ENCODE data around the gene TRPM4.

Gene TRPM4

GRCh38 chr19:49210901-49211451, 53.4 kb downstream of the TRPM4 start:
- no peaks in the 10 kb centered on the region for H3K9me3 ChIP-seq (ENCODE audit: insufficient read depth, low read length)
- no peak for TF ChIP-seq EZH2phosphoT487 (conservative IDR thresholded peaks at IDR 0.05; ENCODE audit: low read length)
- TF ChIP-seq CTCF (IDR thresholded peaks at IDR 0.05; ENCODE audit: insufficient read depth, low read length, poor library complexity, severe bottlenecking) = no peak
- no peaks in the 10 kb centered on the region for H4K20me1 ChIP-seq (ENCODE audit: low read depth, low read length)
- H3K36me3 ChIP-seq (ENCODE audit: low read length) = no peaks in the 10 kb centered on the region
- no peak overlapping the region for H3K9ac ChIP-seq (ENCODE audit: low read length)
- no peak overlapping the region for H3K27ac ChIP-seq (ENCODE audit: low read depth, low read length)
- no peak overlapping the region for H3K4me3 ChIP-seq (ENCODE audit: insufficient read depth, low read length, poor library complexity, severe bottlenecking)
- no peak overlapping the region for H3K4me2 ChIP-seq (ENCODE audit: low read depth, low read length, poor library complexity, severe bottlenecking)
- H3K27me3 ChIP-seq (ENCODE audit: low read length) = no peaks in the 10 kb centered on the region
- peaks cover 6% of the 10 kb centered on the region; the same call in 1 of the 2 replicates for H3F3A ChIP-seq (ENCODE audit: insufficient read depth)
- no peaks in the 10 kb centered on the region for H3K79me2 ChIP-seq (ENCODE audit: insufficient read depth, low read length)
- no peak overlapping the region for H2AFZ ChIP-seq (ENCODE audit: low read depth, low read length, severe bottlenecking)
- no peaks in the 10 kb centered on the region for H3K9me2 ChIP-seq (replicated peaks; ENCODE audit: insufficient read depth, low read length)

GRCh38 chr19:49212016-49212701, 54.6 kb downstream of the TRPM4 start:
- no peak for TF ChIP-seq CTCF (IDR thresholded peaks at IDR 0.05; ENCODE audit: insufficient read depth, low read length, poor library complexity, severe bottlenecking)
- TF ChIP-seq EZH2phosphoT487 (conservative IDR thresholded peaks at IDR 0.05; ENCODE audit: low read length) = no peak
- Histone ChIP-seq H3K9ac (ENCODE audit: low read length) (no peak overlapping the region), H3K9me3 (ENCODE audit: insufficient read depth, low read length) (no peaks in the 10 kb centered on the region), H3K4me2 (ENCODE audit: low read depth, low read length, poor library complexity, severe bottlenecking) (no peak overlapping the region), H3K9me2 (replicated peaks; ENCODE audit: insufficient read depth, low read length) (no peaks in the 10 kb centered on the region), H3K36me3 (ENCODE audit: low read length) (no peaks in the 10 kb centered on the region), H3K79me2 (ENCODE audit: insufficient read depth, low read length) (no peaks in the 10 kb centered on the region), H3K4me3 (ENCODE audit: insufficient read depth, low read length, poor library complexity, severe bottlenecking) (no peak overlapping the region), H3F3A (ENCODE audit: insufficient read depth) (peaks cover 6% of the 10 kb centered on the region; the same call in 1 of the 2 replicates), H2AFZ (ENCODE audit: low read depth, low read length, severe bottlenecking) (no peak overlapping the region), H4K20me1 (ENCODE audit: low read depth, low read length) (no peaks in the 10 kb centered on the region), H3K27me3 (ENCODE audit: low read length) (no peaks in the 10 kb centered on the region), H3K27ac (ENCODE audit: low read depth, low read length) (no peak overlapping the region)

- Histone ChIP-seq H3K9me3 (ENCODE audit: insufficient read depth, low read length) (no peaks in the 10 kb centered on the region), H2AFZ (ENCODE audit: low read depth, low read length, severe bottlenecking) (no peak overlapping the region), H3K27me3 (ENCODE audit: low read length) (no peaks in the 10 kb centered on the region), H3K4me2 (ENCODE audit: low read depth, low read length, poor library complexity, severe bottlenecking) (no peak overlapping the region), H3K79me2 (ENCODE audit: insufficient read depth, low read length) (no peaks in the 10 kb centered on the region), H3K9ac (ENCODE audit: low read length) (no peak overlapping the region), H4K20me1 (ENCODE audit: low read depth, low read length) (no peaks in the 10 kb centered on the region), H3F3A (ENCODE audit: insufficient read depth) (peaks cover 6% of the 10 kb centered on the region; the same call in 1 of the 2 replicates), H3K36me3 (ENCODE audit: low read length) (no peaks in the 10 kb centered on the region), H3K4me3 (ENCODE audit: insufficient read depth, low read length, poor library complexity, severe bottlenecking) (no peak overlapping the region), H3K9me2 (replicated peaks; ENCODE audit: insufficient read depth, low read length) (no peaks in the 10 kb centered on the region), H3K27ac (ENCODE audit: low read depth, low read length) (no peak overlapping the region)
- TF ChIP-seq CTCF (IDR thresholded peaks at IDR 0.05; ENCODE audit: insufficient read depth, low read length, poor library complexity, severe bottlenecking) (no peak), EZH2phosphoT487 (conservative IDR thresholded peaks at IDR 0.05; ENCODE audit: low read length) (no peak)
Measured at GRCh38 chr19:49213791-49214190, 56.2 kb downstream of the TRPM4 start.

All from SU-DHL-6 (cell line).